Neural cell (in vitro differentiated cells): ENCODE results near the gene MBD5.

Experiments
- CTCF ChIP-seq: fragments of 450-650 bp; IDR thresholded peaks from 2 replicates; pipeline ENCODE4 v1.5.1; 2014; ENCODE audit warnings: antibody characterized with exemption, mild to moderate bottlenecking, moderate library complexity; ENCODE audit not compliant: poor library complexity, severe bottlenecking
- EP300 ChIP-seq: fragments of 450-650 bp; conservative IDR thresholded peaks from 2 replicates; pipeline ENCODE4 v1.6.1; 2014; ENCODE audit warnings: antibody characterized with exemption, mild to moderate bottlenecking, moderate library complexity; ENCODE audit not compliant: poor library complexity, severe bottlenecking
- EZH2 ChIP-seq: fragments of 200-600, 300-800 bp; shearing (Covaris generic), sonication (generic); IDR thresholded peaks from 2 replicates; pipeline ENCODE4 v1.6.1; 2014; ENCODE audit warnings: antibody characterized with exemption, low read length, borderline replicate concordance, mild to moderate bottlenecking; ENCODE audit not compliant: insufficient read depth, poor library complexity, severe bottlenecking
- POLR2AphosphoS5 ChIP-seq: IDR thresholded peaks from 2 replicates; pipeline ENCODE4 v1.6.1; 2012
- RAD21 ChIP-seq: fragments of 450-650 bp; conservative IDR thresholded peaks from 2 replicates; pipeline ENCODE4 v1.6.1; 2014; ENCODE audit warnings: antibody characterized with exemption, mild to moderate bottlenecking, moderate library complexity
- TAF1 ChIP-seq: IDR thresholded peaks from 2 replicates; pipeline ENCODE4 v1.6.1; 2012; ENCODE audit warnings: low read depth

- TF ChIP-seq CTCF (no peak), RAD21 (no peak), EP300 (no peak), TAF1 (no peak), POLR2AphosphoS5 (no peak), EZH2 (no peak)
These were observed 5.7 kb downstream of the MBD5 start for GRCh38 chr2:148026573-148026972.
